GM12801 (cell line): ENCODE data around the gene BPTF.

Source experiments
- CTCF ChIP-seq: IDR thresholded peaks from one replicate; pipeline ENCODE4 v1.5.1; 2011; ENCODE audit warnings: control low read depth; ENCODE audit not compliant: insufficient read length; ENCODE audit errors: extremely low read depth

The BPTF gene

GRCh38 chr17:67824735-67825626 is at the start of gene BPTF:
Gene BPTF, plus strand, starts transcription at chr17:67825503. Its CDS starts 222 bp downstream, at chr17:67825725.
- no peak for TF ChIP-seq CTCF

GRCh38 chr17:67779098-67779672 is 46.1 kb upstream of the BPTF start:
- TF ChIP-seq CTCF = no peak

GRCh38 chr17:67784364-67785121 is 40.8 kb upstream of the BPTF start:
- TF ChIP-seq CTCF = no peak

GRCh38 chr17:67785122-67785477 is 40.2 kb upstream of the BPTF start:
- TF ChIP-seq CTCF = no peak

- no peak for TF ChIP-seq CTCF
These were observed 39.8 kb upstream of the BPTF start for GRCh38 chr17:67785504-67785903.

- no peak for TF ChIP-seq CTCF
These were observed 24.8 kb upstream of the BPTF start for GRCh38 chr17:67800495-67800928.

GRCh38 chr17:67801626-67802175 is 23.6 kb upstream of the BPTF start:
- no peak for TF ChIP-seq CTCF
